RWPE2 (cell line): Measurements from ENCODE around the gene POFUT2.

Experiments used
- ATAC-seq: fragments of 200-7000 bp; cut with Tn5 transposase; 3 replicates; pipeline ENCODE4 v1.9.1; 2021; ENCODE audit warnings: low read depth
- DNase-seq: peaks from one replicate; pipeline ENCODE4 v3.0.0-alpha.2; 2020; ENCODE audit warnings: low spot score
- H3K27ac ChIP-seq: fragments of 450-650 bp; 2 replicates; pipeline ENCODE4 v1.5.1; 2017; ENCODE audit warnings: mild to moderate bottlenecking; ENCODE audit not compliant: poor library complexity, severe bottlenecking
- H3K27me3 ChIP-seq: fragments of 250-450 bp; sonication (Bioruptor Pico); 2 replicates; pipeline ENCODE4 v1.5.1; 2021; ENCODE audit warnings: mild to moderate bottlenecking, moderate library complexity; ENCODE audit not compliant: insufficient read depth, poor library complexity, severe bottlenecking
- H3K36me3 ChIP-seq: fragments of 250-450 bp; sonication (Bioruptor Pico); 2 replicates; pipeline ENCODE4 v1.5.1; 2020; ENCODE audit warnings: low read depth, mild to moderate bottlenecking, moderate library complexity
- H3K4me1 ChIP-seq: fragments of 250-450 bp; sonication (Bioruptor Pico); 2 replicates; pipeline ENCODE4 v1.5.1; 2021; ENCODE audit warnings: mild to moderate bottlenecking, moderate library complexity; ENCODE audit not compliant: insufficient read depth, poor library complexity, severe bottlenecking
- H3K4me3 ChIP-seq: fragments of 250-450 bp; sonication (Bioruptor Pico); 2 replicates; pipeline ENCODE4 v1.5.1; 2021; ENCODE audit warnings: mild to moderate bottlenecking, moderate library complexity; ENCODE audit not compliant: severe bottlenecking
- H3K9me3 ChIP-seq: fragments of 250-450 bp; sonication (Bioruptor Pico); 2 replicates; pipeline ENCODE4 v1.5.1; 2021; ENCODE audit warnings: mild to moderate bottlenecking, moderate library complexity; ENCODE audit not compliant: severe bottlenecking
- TF ChIP-seq, protein P1 (sequence below): fragments of 450-650 bp; IDR thresholded peaks from one replicate; pipeline ENCODE4 v1.5.1; 2017; ENCODE audit warnings: mild to moderate bottlenecking, moderate library complexity; ENCODE audit not compliant: poor library complexity, severe bottlenecking

The POFUT2 gene

GRCh38 chr21:45259206-45259840, 28.4 kb downstream of the POFUT2 start:
- no peak for ATAC-seq
- Histone ChIP-seq H3K36me3 (0 out of 2 replicates have a peak, but pooled peaks cover 2% of the 10 kb centered on the region), H3K27ac (no peak overlapping the region), H3K4me3 (no peak overlapping the region), H3K9me3 (no peaks in the 10 kb centered on the region), H3K27me3 (peaks cover 9% of the 10 kb centered on the region), H3K4me1 (no peaks in the 10 kb centered on the region)
- TF ChIP-seq, protein P1, sequence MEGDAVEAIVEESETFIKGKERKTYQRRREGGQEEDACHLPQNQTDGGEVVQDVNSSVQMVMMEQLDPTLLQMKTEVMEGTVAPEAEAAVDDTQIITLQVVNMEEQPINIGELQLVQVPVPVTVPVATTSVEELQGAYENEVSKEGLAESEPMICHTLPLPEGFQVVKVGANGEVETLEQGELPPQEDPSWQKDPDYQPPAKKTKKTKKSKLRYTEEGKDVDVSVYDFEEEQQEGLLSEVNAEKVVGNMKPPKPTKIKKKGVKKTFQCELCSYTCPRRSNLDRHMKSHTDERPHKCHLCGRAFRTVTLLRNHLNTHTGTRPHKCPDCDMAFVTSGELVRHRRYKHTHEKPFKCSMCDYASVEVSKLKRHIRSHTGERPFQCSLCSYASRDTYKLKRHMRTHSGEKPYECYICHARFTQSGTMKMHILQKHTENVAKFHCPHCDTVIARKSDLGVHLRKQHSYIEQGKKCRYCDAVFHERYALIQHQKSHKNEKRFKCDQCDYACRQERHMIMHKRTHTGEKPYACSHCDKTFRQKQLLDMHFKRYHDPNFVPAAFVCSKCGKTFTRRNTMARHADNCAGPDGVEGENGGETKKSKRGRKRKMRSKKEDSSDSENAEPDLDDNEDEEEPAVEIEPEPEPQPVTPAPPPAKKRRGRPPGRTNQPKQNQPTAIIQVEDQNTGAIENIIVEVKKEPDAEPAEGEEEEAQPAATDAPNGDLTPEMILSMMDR = no peak
- DNase-seq = peak; percentile 14

DNA sequence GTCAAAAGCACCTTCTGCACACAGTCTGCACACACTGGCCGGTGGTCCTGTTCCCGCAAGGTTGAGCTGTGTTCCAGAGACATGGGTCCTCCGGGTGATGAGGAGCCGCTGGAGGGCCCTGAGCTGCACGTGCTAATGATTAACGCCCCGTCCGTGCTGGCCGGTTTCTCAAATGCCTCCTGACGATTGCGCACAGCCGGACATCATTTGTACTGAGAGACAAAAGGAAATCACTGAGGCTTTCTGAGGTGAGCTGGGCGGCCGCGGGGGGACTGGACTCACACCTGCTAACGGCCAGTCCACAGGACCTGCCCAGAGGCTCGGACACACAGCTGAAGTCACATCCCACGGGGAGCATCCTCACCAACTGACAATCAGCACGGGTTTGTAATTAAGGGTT, 29.2 kb downstream of the POFUT2 start:
- TF ChIP-seq, protein P1 = no peak
- DNase-seq (peak; percentile 54), ATAC-seq (no peak)

DNA sequence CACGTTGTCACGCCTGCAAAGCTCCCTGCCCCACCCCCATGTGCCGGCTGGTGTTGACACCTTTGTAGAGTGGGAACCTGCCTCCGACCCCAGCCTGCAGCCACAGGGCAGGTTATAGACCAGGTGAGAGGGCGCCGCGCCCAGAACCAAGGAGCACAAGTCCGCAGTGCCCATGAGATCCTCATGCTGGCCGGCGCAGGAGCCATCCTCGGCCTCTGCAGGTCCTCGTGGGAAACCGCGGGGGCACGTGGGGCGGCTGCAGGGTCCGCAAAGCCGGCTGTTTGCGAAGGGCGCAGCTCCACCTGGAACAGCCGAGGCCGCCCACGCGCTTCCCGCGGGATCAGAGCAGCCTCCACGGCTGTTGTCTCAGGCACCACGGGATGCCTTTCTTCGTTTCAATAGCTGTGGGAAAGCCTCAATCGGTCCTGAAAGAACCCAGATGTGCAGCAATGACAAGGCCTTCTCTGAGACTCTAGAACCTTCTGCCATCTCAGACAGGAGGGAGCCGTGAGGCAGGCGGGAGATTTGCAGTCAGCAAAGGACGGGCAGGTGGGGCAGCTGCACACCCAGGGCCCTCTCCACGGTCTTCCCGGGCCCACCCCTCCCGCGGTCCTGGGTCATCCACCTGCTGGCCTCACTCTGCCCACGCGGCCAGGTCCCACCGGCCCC, 29.9 kb downstream of the POFUT2 start:
- TF ChIP-seq, protein P1 = no peak
- H3K9me3 ChIP-seq = no peaks in the 10 kb centered on the region
- no peaks in the 10 kb centered on the region for H3K36me3 ChIP-seq
- no peak overlapping the region for H3K4me3 ChIP-seq
- DNase-seq (peak; percentile 57), ATAC-seq (no peak)
- H3K27ac ChIP-seq = no peak overlapping the region
- H3K27me3 ChIP-seq = peaks cover 9% of the 10 kb centered on the region
- H3K4me1 ChIP-seq = no peaks in the 10 kb centered on the region

More for the DNA sequence above, 29.2 kb downstream of the POFUT2 start:
- Histone ChIP-seq H3K27me3 (peaks cover 9% of the 10 kb centered on the region), H3K9me3 (no peaks in the 10 kb centered on the region), H3K27ac (no peak overlapping the region), H3K4me1 (no peaks in the 10 kb centered on the region), H3K4me3 (no peak overlapping the region), H3K36me3 (no peaks in the 10 kb centered on the region)

- no peaks in the 10 kb centered on the region for H3K4me1 ChIP-seq
- H3K4me3 ChIP-seq = no peak overlapping the region
- H3K27me3 ChIP-seq = peaks cover 9% of the 10 kb centered on the region
- H3K36me3 ChIP-seq = no peaks in the 10 kb centered on the region
- no peaks in the 10 kb centered on the region for H3K9me3 ChIP-seq
- TF ChIP-seq, protein P1 = no peak
- ATAC-seq (no peak), DNase-seq (peak; percentile 44)
- no peak overlapping the region for H3K27ac ChIP-seq
Measured at GRCh38 chr21:45256912-45257672, 30.6 kb downstream of the POFUT2 start.
